Daoy (cell line): ENCODE data around the gene SHISA7. TPM values are rescaled to one million over a fixed set of nuclear protein-coding genes. Genes with fewer than 3 reads are reported as not detected.
A peak's percentile ranks its signal among the peaks of the same experiment; 100 is the strongest.

Experiments used
- DNase-seq: peaks from one replicate; pipeline ENCODE4 v3.0.0-alpha.2; 2015; ENCODE audit warnings: low read depth
- total RNA-seq: library from RNA; depleted of rRNA; stranded (reverse); fragments of >200 nt; shearing (Covaris generic); gene quantifications from 2 replicates; pipeline ENCODE4 v1.2.3, GENCODE V29; 2014; rRNA removed

The SHISA7 gene
- total RNA-seq, 1 experiment from 2014 or later, result not detected

DNA sequence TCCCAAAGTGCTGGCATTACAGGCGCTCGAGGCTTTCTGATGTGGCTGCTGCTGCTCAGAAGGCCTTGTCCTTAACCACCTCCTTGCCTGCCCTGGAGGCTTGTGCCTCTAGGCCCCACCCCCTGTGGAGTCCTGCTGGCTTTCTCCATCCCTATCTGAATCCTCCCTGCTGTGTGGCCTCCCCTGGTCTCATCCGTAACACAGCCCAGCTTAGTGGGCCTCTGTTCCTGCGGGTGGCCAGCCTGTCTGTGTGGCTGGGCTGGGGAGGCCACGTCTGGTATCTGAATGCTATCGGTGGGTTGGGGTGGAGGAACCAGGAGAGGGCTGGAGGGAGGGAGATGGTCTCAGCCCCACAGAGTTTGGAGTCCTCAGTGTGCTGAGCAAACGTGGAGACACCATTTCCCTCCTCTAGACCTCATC is 52.6 kb downstream of the SHISA7 start:
- peak; percentile 53 for DNase-seq

DNA sequence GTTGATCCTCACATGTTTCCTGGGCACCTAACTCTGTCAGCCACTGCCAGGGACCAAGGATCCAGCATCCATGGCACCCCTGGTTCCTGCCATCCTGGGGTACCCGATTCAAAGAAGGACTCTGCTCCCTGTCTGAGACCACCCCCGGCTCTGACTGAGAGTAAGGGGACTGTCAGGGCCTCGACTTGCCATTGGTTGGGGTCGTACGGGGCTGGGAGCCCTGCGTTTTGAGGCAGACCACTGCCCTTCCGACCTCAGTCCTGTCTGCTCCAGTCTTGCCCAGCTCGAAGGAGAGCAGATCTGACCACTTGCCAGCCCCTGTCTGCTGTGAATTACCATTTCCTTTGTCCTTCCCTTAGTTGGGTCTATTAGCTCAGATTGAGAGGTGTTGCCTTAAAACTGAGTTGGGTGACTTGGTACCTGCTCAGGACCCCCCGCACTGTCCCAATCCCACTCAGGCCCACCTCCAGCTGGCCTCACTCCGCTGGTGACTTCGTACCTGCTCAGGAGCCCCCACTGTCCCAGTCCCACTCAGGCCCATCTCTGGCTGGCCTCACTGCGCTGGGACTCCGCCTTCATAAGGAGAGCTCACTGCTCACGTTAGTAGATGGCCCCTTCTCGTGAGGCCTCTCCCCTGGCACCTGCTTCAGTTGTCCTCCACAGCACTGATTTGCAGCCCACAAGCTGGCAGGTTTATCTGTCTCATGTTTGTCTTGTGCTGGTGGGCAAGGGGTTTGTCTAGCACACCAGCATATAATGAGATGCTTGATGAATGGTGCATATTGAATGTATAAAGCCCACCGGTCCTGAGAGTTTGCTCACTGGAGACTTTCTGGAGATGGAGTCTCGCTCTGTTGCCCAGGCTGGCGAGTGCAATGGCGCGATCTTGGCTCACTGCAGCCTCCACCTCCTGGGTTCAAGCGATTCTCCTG is 53.4 kb downstream of the SHISA7 start:
- DNase-seq, result no peak

DNA sequence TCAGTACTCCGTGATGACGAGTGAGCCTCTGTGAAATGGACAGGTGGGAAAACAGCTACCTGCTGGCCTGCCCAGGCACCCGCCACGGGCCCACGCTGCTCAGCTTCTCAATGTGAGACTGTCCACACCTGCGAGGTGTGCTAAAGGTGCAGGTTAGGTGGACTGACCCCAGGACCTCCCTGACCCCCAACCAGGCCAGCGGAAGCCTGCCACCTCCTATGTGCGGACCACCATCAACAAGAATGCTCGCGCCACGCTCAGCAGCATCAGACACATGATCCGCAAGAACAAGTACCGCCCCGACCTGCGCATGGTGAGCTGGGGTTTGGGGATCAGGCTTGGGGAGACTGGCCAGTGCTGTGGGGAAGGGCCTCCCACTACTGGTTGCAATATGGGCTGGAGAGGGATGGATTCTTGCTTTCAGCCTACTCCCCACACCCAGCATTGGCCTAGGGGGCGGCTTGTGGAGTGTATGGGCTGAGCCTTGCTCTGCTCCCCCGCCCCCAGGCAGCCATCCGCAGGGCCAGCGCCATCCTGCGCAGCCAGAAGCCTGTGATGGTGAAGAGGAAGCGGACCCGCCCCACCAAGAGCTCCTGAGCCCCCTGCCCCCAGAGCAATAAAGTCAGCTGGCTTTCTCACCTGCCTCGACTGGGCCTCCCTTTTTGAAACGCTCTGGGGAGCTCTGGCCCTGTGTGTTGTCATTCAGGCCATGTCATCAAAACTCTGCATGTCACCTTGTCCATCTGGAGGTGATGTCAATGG is 55.2 kb downstream of the SHISA7 start:
- no peak for DNase-seq

DNA sequence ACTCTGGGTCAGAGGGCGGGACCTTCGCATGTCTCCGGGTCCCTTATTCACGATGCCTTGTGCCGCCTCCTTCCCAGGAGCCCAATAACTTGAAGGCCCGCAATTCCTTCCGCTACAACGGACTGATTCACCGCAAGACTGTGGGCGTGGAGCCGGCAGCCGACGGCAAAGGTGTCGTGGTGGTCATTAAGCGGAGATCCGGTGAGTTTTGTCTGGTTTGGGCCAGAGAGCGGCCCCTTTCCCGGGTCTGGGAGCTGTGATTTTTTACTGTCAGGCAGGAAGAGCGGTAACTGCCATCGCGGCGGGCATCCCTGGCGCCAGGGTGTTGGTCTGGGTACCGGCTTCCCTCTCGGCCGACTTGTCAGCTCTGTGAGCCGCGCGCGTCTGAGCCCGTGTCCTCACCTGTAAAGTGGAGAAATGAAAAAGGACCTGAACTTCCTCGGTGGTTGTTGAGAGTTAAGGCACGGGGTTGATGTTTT is 56.6 kb downstream of the SHISA7 start:
- no peak for DNase-seq

DNA sequence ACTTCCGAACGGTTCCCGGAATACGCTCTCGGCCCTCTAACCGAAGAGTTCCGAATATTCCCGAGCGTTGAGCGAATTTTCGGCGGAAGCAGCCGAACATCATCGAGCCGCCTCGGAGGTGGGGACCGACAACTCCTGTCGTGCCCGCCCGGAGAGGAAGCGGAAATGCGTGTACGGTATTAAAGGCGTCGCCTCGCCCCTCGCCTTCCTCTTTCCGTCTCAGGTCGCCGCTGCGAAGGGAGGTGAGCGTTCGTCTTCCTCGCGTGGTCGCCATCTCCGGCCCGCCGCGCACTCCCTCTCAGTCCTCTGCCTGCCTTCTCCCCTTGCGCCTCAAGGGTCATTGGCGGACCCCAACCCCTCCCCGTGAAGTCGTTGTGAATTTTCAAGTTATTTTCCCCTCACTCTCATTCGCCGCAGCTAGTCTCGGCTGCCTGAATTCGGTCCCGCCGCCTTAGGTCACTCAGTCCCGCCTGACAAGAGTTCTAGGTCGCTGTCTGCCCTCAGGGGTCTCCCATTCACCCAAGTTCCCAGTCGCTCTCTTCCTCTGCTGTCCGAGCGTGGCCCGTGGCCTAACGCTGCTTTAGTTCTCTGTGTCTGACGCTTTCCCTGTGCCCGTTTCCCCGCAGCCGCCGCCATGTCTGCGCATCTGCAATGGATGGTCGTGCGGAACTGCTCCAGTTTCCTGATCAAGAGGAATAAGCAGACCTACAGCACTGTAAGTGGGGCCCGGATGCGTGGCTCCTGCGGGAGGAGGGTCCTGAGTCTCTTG is 57.2 kb downstream of the SHISA7 start, which contains the start of gene RPL28:
Gene RPL28 (plus strand): TSS at position 209 of the 769 bp plus-strand sequence. CDS start 426 bp downstream, at position 635.
- peak; percentile 99 for DNase-seq

DNA sequence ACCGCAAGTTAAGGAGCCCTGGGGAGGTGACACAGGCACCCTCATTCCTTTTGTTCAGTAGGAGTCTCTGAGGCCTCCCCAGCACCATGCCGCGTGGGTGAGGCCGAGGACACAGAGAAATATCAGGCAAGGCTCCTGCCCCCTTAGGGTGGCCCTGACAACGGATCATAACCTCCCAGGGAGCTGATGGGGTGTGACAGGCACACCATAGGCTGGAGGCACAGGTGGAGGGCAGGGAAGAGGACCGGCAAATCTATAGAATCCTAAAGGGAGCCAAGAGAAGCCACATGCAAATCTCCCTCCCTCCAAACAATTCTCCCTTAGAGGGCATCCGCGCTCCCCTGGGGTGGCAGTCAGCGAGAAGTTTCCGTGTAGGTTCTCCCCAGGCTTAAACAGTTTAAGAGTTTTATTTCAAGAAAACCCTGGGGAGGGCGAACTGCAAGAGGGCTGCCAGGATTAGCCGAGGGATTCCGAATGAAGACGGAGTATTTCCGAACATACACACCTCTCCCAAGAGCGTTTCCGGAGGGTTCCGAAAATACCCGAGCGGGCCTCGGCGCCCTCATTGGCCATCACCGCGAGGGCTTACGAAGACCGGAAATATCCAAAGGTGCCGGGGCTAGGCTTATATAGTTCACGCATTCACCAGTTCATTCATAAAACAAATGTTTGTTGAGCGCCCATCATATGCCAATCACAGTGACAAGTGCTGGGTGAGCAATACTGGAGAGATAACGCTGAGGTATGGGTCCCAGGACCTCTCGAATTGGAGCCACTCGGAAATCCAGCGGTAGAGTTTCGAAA is 58.0 kb downstream of the SHISA7 start:
- DNase-seq, result peak; percentile 97

DNA sequence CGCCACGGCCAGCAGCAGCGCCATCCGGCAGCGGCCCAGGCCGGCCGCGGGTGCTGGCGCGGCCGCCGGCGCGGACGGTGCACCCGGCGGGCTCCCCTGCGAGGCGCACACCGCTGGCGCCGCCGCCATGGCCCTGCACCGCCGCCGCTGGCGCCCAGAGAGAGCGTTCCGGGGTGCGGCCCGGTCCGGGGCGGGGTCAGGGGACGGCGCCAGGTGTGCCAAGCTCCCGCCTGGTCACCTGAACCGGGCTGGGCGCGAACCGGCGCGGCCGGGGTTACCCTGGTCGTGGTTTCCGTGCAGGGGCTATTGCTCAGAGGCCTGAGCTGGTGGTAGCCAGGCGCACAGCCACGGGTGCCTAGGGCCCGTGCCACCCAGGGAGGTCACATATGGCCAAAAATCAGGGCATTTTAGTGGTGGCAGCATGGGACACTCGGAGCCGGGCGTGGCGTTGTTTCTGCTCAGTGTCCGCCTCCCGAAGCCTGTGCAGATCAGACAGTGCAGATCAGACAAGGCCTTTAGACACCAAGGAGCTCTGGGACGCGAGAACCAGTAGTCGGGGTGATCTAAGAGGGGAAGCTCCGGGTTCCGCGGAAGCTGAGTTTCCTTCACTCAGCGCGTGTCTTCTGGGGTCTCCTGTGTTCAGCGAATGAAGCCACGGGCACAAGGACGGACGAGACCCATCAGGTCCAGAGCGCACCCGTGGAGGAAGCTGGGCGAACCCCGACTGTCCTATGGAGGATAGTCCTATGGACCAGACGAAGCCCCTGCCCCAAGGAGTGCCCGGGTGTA is 58.8 kb downstream of the SHISA7 start, which contains the start of gene TMEM238:
Gene TMEM238 (minus strand): TSS at position 162 of the 789 bp plus-strand sequence. CDS start 33 bp downstream, at position 129.
- DNase-seq, result no peak

DNA sequence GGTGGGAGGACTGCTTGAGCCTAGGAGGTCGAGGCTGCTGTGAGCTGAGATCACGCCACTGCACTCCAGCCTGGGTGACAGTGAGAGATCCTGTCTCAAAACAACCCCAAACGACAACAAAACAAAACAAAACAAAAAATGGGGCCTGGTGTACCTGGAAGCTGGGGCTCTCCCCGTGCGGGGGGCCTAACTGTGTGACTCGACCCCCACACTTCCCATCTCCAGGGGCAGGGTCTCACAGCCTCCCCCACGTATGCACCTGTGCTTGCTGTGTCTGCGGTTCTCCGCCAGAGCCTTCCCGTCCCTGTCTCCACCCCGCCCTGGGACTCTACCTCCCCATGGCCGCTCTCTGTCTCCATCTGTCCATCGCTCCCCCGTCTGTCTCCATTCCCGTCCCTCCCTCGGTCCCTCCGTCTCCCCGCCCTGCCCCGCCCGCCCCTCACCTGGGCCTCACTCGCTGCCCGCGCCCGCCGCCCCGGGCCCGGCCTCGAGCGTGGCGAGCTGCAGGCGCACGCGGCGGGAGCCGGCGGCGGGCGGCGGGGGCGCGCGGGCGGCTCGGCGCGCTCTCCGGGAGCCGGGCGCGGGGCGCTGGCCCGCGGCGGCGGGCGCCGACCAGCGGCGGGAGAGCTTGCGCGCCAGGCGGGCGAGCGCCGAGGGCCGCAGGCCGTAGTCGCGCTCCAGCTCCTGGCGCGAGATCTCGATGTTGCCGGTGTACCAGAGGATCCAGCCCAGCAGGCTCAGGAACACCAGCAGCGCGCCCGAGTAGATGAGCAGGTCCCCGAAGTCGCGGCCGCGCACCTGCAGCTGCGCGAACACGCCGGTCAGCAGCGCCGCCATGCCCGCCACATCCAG is 59.6 kb downstream of the SHISA7 start:
- DNase-seq, result peak; percentile 82

DNA sequence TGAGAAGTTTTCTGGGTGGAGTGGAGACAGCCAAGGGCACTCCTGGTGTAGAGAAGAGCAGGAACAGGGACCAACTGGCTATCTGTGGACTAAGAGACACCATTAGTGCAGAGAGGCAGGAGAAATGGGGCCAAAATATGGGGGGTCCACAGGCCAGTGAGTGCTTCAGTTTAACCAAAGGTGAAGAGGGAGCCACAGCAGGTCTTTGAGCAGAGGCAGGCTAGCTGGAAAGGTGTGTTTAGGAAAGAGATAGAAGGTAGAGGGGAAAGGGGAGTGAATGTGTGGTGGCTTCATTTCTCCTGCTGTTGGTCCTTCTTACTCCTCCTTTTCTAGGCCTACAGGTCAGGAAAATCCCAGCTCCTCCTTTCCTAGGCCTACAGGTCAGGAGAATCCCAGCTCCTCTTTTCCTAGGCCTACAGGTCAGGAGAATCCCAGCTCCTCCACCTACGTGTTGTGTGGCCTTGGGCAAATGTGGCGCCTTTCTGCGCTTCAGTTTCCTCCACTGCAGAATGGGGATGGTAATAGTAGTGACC is 60.5 kb downstream of the SHISA7 start:
- DNase-seq, result no peak

DNA sequence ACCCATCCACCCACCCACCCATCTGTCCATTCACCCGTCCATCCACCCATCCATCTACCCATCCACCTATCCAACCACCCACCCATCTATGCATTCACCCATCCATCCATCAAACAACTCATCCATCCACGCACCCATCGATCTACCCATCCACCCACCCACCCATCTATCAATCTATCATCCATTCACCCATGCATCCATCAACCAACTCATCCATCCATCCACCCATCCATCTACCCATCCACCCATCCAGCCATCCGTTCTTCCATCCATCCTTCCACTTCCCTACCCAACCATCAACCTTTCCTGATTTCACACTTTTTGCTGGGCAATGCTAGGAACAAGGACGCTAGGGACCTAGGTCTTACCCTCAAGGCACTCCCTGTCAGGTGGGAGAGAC is 61.1 kb downstream of the SHISA7 start:
- DNase-seq, result no peak

DNA sequence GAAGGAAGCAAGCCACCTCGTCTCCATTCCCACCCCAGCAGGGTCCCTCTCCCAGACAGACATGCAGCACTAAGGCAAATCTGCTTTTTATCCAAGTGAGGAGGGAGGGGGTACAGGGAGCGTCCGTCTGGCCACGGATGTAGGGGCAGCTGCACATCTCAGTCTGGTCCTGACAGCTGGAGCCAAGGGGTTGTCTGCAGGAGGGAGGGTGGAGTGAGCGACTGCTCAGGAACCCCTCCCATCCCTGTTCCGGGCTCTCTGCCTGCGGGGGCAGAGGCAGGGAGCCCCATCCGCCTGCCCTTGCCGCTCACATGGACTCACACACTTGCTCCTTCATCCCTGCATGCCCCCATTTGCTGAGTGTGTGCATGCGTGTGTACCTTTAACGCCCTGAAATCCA is 63.9 kb downstream of the SHISA7 start:
- no peak for DNase-seq

Other genes with a start within 250 kb of the SHISA7 start
- 4.1 and 8.6 TPM in 2 replicates for gene PTPRH, start 233.8 kb downstream of the SHISA7 start, total RNA-seq
- gene TMEM86B, start 214.5 kb downstream of the SHISA7 start, total RNA-seq, result 0.95 and 1.8 TPM in 2 replicates
- 26.5 and 38.0 TPM in 2 replicates for gene PPP6R1, start 184.3 kb downstream of the SHISA7 start, total RNA-seq
- 104 and 113 TPM in 2 replicates for gene HSPBP1, start 163.2 kb downstream of the SHISA7 start, total RNA-seq
- 6.3 and 9.0 TPM in 2 replicates for gene BRSK1, start 159.3 kb downstream of the SHISA7 start, total RNA-seq
- not detected in 2 replicates for gene TMEM150B, start 118.0 kb downstream of the SHISA7 start, total RNA-seq
- 8.5 and 8.9 TPM in 2 replicates for gene KMT5C, start 103.4 kb downstream of the SHISA7 start, total RNA-seq
- not detected in 2 replicates for gene COX6B2, start 88.6 kb downstream of the SHISA7 start, total RNA-seq
- not detected in 2 replicates for gene GARIN5B, start 80.0 kb downstream of the SHISA7 start, total RNA-seq
- 56.5 and 60.4 TPM in 2 replicates for gene IL11, start 72.8 kb downstream of the SHISA7 start, total RNA-seq
- gene TMEM190, start 66.5 kb downstream of the SHISA7 start, total RNA-seq, result not detected in 2 replicates
- 3.3 and 3.9 TPM in 2 replicates for gene TMEM238, start 59.0 kb downstream of the SHISA7 start, total RNA-seq
- 633 and 816 TPM in 2 replicates for gene RPL28, start 57.4 kb downstream of the SHISA7 start, total RNA-seq
- 317 and 338 TPM in 2 replicates for gene UBE2S, start 35.5 kb downstream of the SHISA7 start, total RNA-seq
- gene ISOC2, start 18.3 kb upstream of the SHISA7 start, total RNA-seq, result 134 and 140 TPM in 2 replicates
- not detected in 2 replicates for gene C19orf85, start 21.5 kb upstream of the SHISA7 start, total RNA-seq
- 1.7 and 3.4 TPM in 2 replicates for gene ZNF628, start 33.3 kb upstream of the SHISA7 start, total RNA-seq
- 22.5 and 23.2 TPM in 2 replicates for gene NAT14, start 41.9 kb upstream of the SHISA7 start, total RNA-seq
- gene SSC5D, start 45.1 kb upstream of the SHISA7 start, total RNA-seq, result 1.4 and 2.2 TPM in 2 replicates
- gene SBK2, start 93.8 kb upstream of the SHISA7 start, total RNA-seq, result not detected in 2 replicates
- gene SBK3, start 102.2 kb upstream of the SHISA7 start, total RNA-seq, result not detected in 2 replicates
- 8.8 and 9.8 TPM in 2 replicates for gene ZNF579, start 137.5 kb upstream of the SHISA7 start, total RNA-seq
- gene FIZ1, start 156.2 kb upstream of the SHISA7 start, total RNA-seq, result 2.2 and 4.1 TPM in 2 replicates
- 6.1 and 8.7 TPM in 2 replicates for gene ZNF524, start 157.0 kb upstream of the SHISA7 start, total RNA-seq
- gene ZNF865, start 162.3 kb upstream of the SHISA7 start, total RNA-seq, result 0.15 and 0.80 TPM in 2 replicates
- gene ZNF784, start 181.3 kb upstream of the SHISA7 start, total RNA-seq, result 5.8 and 6.1 TPM in 2 replicates
- 1.8 and 2.4 TPM in 2 replicates for gene ZNF580, start 197.7 kb upstream of the SHISA7 start, total RNA-seq
- gene ZNF581, start 200.3 kb upstream of the SHISA7 start, total RNA-seq, result 10.1 and 15.9 TPM in 2 replicates
- 8.2 and 8.6 TPM in 2 replicates for gene CCDC106, start 204.9 kb upstream of the SHISA7 start, total RNA-seq
- gene U2AF2, start 211.7 kb upstream of the SHISA7 start, total RNA-seq, result 218 and 267 TPM in 2 replicates
- gene EPN1, start 231.9 kb upstream of the SHISA7 start, total RNA-seq, result 25.3 and 26.6 TPM in 2 replicates